Neural crest cell (in vitro differentiated cells): ENCODE data around the gene TNFRSF18. TPM values are rescaled to one million over a fixed set of nuclear protein-coding genes. Genes with fewer than 3 reads are reported as not detected.

Experiments
- DNase-seq: peaks from one replicate; pipeline ENCODE4 v3.0.0; 2021; ENCODE audit warnings: low read depth, mixed read lengths, low spot score
- H3K27ac Mint-ChIP-seq: one replicate; pipeline ENCODE4 v1.8.0; 2021; ENCODE audit warnings: mild to moderate bottlenecking, mixed read lengths; ENCODE audit not compliant: unreplicated experiment
- H3K27me3 Mint-ChIP-seq: 2 replicates; pipeline ENCODE4 v1.8.0; 2021; ENCODE audit warnings: low read depth, mild to moderate bottlenecking, mixed read lengths
- H3K36me3 Mint-ChIP-seq: 2 replicates; pipeline ENCODE4 v1.8.0; 2021; ENCODE audit warnings: low read depth, mild to moderate bottlenecking, mixed read lengths
- H3K4me1 Mint-ChIP-seq: 2 replicates; pipeline ENCODE4 v1.8.0; 2021; ENCODE audit warnings: mixed read lengths
- H3K4me3 Mint-ChIP-seq: one replicate; pipeline ENCODE4 v1.8.0; 2021; ENCODE audit warnings: mild to moderate bottlenecking, mixed read lengths
- H3K9me3 Mint-ChIP-seq: 2 replicates; pipeline ENCODE4 v1.8.0; 2021; ENCODE audit warnings: mixed read lengths
- total RNA-seq: library from RNA; stranded (reverse); gene quantifications from 2 replicates; pipeline ENCODE4 v1.2.1, GENCODE V29; 2021
- TF ChIP-seq, protein P1 (sequence below): fragments of 200-600 bp; sonication (generic); conservative IDR thresholded peaks from 2 replicates; pipeline ENCODE4 v1.5.0; 2021; ENCODE audit warnings: antibody characterized with exemption, mild to moderate bottlenecking

TNFRSF18 gene
- total RNA-seq, 1 donor from 2014 or later = not detected

GRCh38 chr1:1228187-1228586 lies 21.8 kb upstream of the TNFRSF18 start:
- TF ChIP-seq, protein P1, sequence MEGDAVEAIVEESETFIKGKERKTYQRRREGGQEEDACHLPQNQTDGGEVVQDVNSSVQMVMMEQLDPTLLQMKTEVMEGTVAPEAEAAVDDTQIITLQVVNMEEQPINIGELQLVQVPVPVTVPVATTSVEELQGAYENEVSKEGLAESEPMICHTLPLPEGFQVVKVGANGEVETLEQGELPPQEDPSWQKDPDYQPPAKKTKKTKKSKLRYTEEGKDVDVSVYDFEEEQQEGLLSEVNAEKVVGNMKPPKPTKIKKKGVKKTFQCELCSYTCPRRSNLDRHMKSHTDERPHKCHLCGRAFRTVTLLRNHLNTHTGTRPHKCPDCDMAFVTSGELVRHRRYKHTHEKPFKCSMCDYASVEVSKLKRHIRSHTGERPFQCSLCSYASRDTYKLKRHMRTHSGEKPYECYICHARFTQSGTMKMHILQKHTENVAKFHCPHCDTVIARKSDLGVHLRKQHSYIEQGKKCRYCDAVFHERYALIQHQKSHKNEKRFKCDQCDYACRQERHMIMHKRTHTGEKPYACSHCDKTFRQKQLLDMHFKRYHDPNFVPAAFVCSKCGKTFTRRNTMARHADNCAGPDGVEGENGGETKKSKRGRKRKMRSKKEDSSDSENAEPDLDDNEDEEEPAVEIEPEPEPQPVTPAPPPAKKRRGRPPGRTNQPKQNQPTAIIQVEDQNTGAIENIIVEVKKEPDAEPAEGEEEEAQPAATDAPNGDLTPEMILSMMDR = no peak
- no peak for DNase-seq
- H3K4me3 Mint-ChIP-seq = no peak overlapping the region
- H3K4me1 Mint-ChIP-seq = peaks cover 15% of the 10 kb centered on the region
- no peaks in the 10 kb centered on the region for H3K27me3 Mint-ChIP-seq
- H3K36me3 Mint-ChIP-seq = peaks cover 6% of the 10 kb centered on the region
- H3K9me3 Mint-ChIP-seq = no peaks in the 10 kb centered on the region
- no peak overlapping the region for H3K27ac Mint-ChIP-seq

- Mint-ChIP-seq H3K4me3 (no peak overlapping the region), H3K27me3 (no peaks in the 10 kb centered on the region), H3K9me3 (no peaks in the 10 kb centered on the region), H3K27ac (no peak overlapping the region), H3K4me1 (peaks cover 15% of the 10 kb centered on the region), H3K36me3 (peaks cover 12% of the 10 kb centered on the region)
- TF ChIP-seq, protein P1 = no peak
- DNase-seq = no peak
Measured at GRCh38 chr1:1227386-1227785, 21.0 kb upstream of the TNFRSF18 start.

DNA sequence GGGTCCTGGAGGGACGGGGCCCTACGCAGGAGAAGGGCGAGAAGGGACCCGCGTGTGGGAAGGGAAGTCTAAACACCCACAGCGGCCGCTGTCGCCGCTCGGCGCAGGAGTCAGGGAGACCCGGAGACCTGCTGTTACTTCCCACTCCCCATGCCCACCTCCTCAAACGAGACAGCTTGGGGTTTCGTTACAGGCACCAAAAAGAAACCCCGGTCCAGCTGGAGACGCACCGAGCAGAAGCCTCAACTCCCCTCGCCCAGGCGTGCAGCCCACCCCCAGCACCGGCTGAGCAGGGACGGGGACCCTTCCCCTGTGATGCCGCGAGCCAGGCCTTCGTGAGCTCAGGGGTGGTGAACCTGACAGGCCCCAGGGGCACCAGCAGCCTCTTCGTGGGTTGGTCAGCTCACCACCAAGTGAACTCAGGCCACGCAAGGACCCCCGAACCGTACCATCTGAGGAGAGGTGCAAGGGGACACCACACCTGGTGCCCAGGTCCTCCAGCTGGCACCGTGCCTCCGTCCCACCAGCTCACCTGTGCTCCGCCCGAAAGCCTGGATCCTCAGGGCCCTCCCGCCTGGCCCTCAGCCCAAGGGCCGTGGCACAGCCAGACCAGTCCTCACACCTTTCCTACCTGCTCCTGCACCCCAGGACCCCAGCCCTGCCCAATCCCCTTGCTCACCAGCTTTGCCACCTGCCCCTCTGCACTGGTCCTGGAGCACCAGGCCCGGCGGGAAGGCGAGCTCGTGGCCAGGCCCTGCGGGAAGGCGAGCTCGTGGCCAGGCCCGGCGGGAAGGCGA lies 20.4 kb upstream of the TNFRSF18 start:
- TF ChIP-seq, protein P1 = no peak
- Mint-ChIP-seq H3K9me3 (no peaks in the 10 kb centered on the region), H3K36me3 (peaks cover 12% of the 10 kb centered on the region), H3K27me3 (no peaks in the 10 kb centered on the region), H3K4me3 (no peak overlapping the region), H3K4me1 (peaks cover 15% of the 10 kb centered on the region), H3K27ac (no peak overlapping the region)
- no peak for DNase-seq

GRCh38 chr1:1225913-1226312 lies 19.5 kb upstream of the TNFRSF18 start:
- H3K4me3 Mint-ChIP-seq = peak overlapping the region; percentile 15
- H3K27me3 Mint-ChIP-seq = no peaks in the 10 kb centered on the region
- no peak for DNase-seq
- H3K4me1 Mint-ChIP-seq = peaks cover 10% of the 10 kb centered on the region
- peaks cover 12% of the 10 kb centered on the region for H3K36me3 Mint-ChIP-seq
- TF ChIP-seq, protein P1 = no peak
- H3K9me3 Mint-ChIP-seq = no peaks in the 10 kb centered on the region
- H3K27ac Mint-ChIP-seq = peak overlapping the region; percentile 35

DNA sequence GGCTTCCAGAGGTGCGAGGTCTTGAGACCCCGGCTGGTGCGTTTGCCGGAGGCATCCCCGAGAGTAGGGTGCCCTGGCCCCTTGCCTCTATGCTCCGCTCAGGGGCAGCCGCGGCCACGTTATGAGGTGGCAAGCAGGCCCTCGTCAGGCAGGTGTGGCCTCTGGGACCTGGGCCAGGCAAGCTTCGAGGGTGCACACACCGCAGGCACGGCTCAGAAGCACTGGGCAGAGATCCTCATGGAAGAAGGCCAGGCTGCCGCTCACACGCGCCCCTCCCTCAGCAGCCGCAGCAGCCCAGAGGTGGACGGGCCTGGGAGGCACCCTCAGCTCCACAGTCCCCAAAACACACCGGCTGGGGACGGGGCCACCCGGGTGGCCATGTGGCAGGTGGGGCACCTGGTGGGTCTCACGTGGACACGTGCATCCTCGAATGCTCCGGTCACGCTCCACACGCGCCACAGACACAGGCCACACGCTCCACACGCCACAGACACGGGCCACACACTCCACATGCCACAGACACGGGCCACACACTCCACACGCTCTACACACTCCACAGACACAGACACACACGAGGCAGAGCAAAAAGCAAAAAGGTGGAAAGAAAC lies 18.9 kb upstream of the TNFRSF18 start:
- H3K4me1 Mint-ChIP-seq = peaks cover 6% of the 10 kb centered on the region
- H3K36me3 Mint-ChIP-seq = peaks cover 14% of the 10 kb centered on the region
- no peaks in the 10 kb centered on the region for H3K27me3 Mint-ChIP-seq
- H3K27ac Mint-ChIP-seq = no peak overlapping the region
- H3K9me3 Mint-ChIP-seq = no peaks in the 10 kb centered on the region
- no peak overlapping the region for H3K4me3 Mint-ChIP-seq
- DNase-seq = no peak
- TF ChIP-seq, protein P1 = no peak
